Psoas muscle (tissue), 8 donors: ENCODE measurements around the gene OPA3. TPM values are rescaled to one million over a fixed set of nuclear protein-coding genes. Genes with fewer than 3 reads are reported as not detected.
A peak's percentile ranks its signal among the peaks of the same experiment; 100 is the strongest.

ENCODE experiments used
- ATAC-seq, 4 donors: fragments of 200-7000 bp; cut with Tn5 transposase; one replicate each; pipeline ENCODE4 v1.9.1; 2020; ENCODE audit warnings: moderate library complexity in 3 of 4, mild to moderate bottlenecking in 2 of 4
- DNase-seq, 2 donors: peaks; one replicate each; pipeline ENCODE4 v3.0.0-alpha.2; 2020
- H3K27ac ChIP-seq: fragments of 200-600 bp; one replicate; pipeline ENCODE4 v1.8.0; 2022
- H3K27me3 ChIP-seq, 3 donors: fragments of 200-600 bp in 1 of 3; one replicate each; pipeline versions ENCODE4 v1.6.1 to v1.8.0; 2013 to 2022; ENCODE audit warnings: low read length in 2 of 3, mild to moderate bottlenecking in 2 of 3, moderate library complexity in 1 of 3; ENCODE audit not compliant: insufficient read depth in 3 of 3
- H3K36me3 ChIP-seq, 2 donors: fragments of 200-600 bp in 1 of 2; one replicate each; pipeline versions ENCODE4 v1.6.1 to v1.8.0; 2013 to 2022; ENCODE audit warnings: low read depth in 1 of 2, mild to moderate bottlenecking in 1 of 2, moderate library complexity in 1 of 2; ENCODE audit not compliant: insufficient read depth in 1 of 2
- H3K4me1 ChIP-seq: fragments of 200-600 bp; one replicate; pipeline ENCODE4 v1.8.0; 2022
- H3K4me3 ChIP-seq: fragments of 200-600 bp; one replicate; pipeline ENCODE4 v1.8.0; 2022; ENCODE audit warnings: mild to moderate bottlenecking
- H3K9me3 ChIP-seq: fragments of 200-600 bp; one replicate; pipeline ENCODE4 v1.8.0; 2022
- WGBS, 3 donors: extraction: QIAGEN DNeasy Blood & Tissue Kit; methylation state at CpG; one replicate each; pipeline versions ENCODE4 v1.1.6 to v1.1.7; 2013; 5-methylcytosine and 5-hydroxymethylcytosine counted together
- intact Hi-C, 2 donors: fragments of 100-400 bp; cut with DNase I; formaldehyde crosslinking; loops; one replicate each; pipeline versions ENCODE4 v1.11.0 to v1.14.2; 2022
- polyA plus RNA-seq, 3 donors: library from polyadenylated mRNA; stranded (reverse); fragments of 200-250 nt; gene quantifications; one replicate each; pipeline ENCODE4 v1.2.3, GENCODE V29; 2013
- total RNA-seq, 4 donors: library from RNA; stranded (reverse); fragmentation: NEBNext Ultra II Directional in 2 of 4; extraction: Animal tissue kit (Norgen Biotek cat#: 25700) in 2 of 4; gene quantifications; one replicate each; pipeline versions ENCODE4 v1.2.1 to v1.2.4, GENCODE V29; 2021 to 2023
- TF ChIP-seq, protein P1 (sequence below): fragments of 200-600 bp; IDR thresholded peaks from one replicate; pipeline ENCODE4 v1.8.0; 2022; ENCODE audit warnings: antibody characterized with exemption
- donor health status: healthy with polysubstance abuse.
- donor health status: DM: no; HTN: no; CAD: no; lungs with moderate emphysema.
- donor health status: Bipolar disorder and iron deficiency.
- donor health status: healthy.
- donor health status: DM: yes; HTN: yes; CAD: no.
- donor health status: DM: no; HTN: no; CAD: no.
- donor health status: DM: no; HTN: no; CAD: no.
- donor health status: DM: yes; HTN: yes; CAD: no.

Gene OPA3
- total and polyA plus RNA-seq, 7 donors, result 9.1 to 27.6 (median 15.8) TPM

DNA sequence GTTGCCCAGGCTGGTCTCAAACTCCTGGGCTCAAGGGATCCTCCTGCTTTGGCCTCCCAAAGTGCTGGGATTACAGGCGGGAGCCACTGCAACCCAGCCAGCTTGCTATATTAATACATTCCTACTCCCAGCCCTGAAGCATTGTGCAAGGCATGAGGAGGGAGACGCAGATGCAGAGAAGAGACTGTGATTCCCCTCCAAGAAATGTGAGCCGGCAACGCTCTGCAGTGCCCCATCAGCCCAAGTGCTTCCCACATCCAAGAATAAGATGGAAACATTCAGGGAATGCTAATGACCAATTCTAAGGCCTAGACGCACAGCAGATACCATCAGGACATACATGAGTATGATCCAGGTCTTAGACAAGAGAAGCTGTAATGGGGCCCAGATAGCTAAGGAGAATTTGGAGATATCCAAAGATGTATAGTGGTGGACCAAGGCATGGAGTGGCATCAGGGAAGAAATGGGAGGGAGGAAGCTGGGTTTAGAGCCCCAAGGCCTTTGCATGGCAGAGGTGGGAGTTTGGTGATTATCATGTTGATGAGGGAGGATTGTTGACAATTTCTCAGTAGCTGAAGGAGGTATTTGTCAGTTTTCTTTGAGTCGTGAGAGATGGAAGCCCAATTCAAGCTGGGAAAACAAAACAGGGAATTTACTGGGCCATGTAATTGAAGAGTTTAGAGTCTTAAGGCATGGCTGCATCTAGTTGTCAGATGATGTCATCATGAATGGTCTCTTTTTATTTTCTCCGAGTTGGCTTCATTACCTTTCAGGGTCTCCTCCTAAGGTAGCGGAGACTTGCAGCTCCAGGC is 83.5 kb downstream of the OPA3 start:
- Histone ChIP-seq H3K27ac (no peak overlapping the region), H3K4me3 (no peak overlapping the region), H3K9me3 (no peaks in the 10 kb centered on the region), H3K27me3 (peaks cover 0 to 38% (median 2%) of the 10 kb centered on the region in 3 donors), H3K4me1 (peaks cover 9% of the 10 kb centered on the region), H3K36me3 (no peaks in the 10 kb centered on the region)
- TF ChIP-seq, protein P1, sequence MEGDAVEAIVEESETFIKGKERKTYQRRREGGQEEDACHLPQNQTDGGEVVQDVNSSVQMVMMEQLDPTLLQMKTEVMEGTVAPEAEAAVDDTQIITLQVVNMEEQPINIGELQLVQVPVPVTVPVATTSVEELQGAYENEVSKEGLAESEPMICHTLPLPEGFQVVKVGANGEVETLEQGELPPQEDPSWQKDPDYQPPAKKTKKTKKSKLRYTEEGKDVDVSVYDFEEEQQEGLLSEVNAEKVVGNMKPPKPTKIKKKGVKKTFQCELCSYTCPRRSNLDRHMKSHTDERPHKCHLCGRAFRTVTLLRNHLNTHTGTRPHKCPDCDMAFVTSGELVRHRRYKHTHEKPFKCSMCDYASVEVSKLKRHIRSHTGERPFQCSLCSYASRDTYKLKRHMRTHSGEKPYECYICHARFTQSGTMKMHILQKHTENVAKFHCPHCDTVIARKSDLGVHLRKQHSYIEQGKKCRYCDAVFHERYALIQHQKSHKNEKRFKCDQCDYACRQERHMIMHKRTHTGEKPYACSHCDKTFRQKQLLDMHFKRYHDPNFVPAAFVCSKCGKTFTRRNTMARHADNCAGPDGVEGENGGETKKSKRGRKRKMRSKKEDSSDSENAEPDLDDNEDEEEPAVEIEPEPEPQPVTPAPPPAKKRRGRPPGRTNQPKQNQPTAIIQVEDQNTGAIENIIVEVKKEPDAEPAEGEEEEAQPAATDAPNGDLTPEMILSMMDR, result no peak
- DNase-seq (no peak), ATAC-seq (no peak)
- 77 to 80% (median 79%) methylated on average over 8 of the region's 8 CpGs for WGBS, 3 donors
- intact Hi-C loops, result no loop called here

DNA sequence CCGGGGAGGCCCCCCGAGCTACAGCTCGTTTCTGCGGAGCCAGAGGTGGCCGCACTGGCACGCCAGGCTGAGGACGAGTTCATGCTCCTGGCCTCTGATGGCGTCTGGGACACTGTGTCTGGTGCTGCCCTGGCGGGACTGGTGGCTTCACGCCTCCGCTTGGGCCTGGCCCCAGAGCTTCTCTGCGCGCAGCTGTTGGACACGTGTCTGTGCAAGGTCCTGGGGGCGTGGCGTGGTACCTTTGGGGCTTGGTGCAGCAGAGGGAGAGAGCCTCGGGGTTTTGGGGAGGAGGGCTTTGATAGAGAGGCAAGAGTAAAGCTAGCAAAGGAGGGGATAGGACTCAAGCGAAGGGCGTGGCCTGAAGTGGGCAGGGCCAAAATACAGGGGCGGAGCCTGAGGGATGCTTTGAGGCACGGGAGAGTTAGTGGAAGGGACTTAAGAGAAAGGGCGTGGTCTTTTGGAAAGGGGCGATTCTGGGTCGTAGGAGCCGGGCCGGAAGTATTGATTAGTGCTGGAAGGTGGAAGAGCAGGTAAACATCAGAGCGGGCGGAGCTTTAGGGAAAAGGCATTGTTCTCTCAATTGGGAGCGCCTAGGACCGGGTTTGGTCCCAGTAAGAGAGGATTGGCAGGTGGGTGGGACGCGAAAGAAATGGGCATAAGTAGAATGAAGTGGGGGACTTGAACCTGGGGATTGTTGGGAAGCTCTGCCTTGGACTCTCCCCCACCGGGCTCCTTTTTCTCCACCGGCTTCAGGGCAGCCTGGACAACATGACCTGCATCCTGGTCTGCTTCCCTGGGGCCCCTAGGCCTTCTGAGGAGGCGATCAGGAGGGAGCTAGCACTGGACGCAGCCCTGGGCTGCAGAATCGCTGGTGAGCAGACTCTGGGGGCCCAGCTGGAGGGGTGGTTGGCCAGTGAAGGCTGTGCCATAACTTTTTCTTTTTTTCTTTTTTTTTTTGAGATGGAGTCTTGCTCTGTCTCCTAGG is 85.1 kb downstream of the OPA3 start:
- ATAC-seq (peak; percentile 31 to 57 (median 51)), DNase-seq (peak; percentile 62 to 80)
- H3K4me3 ChIP-seq, result peak overlapping the region; percentile 39
- TF ChIP-seq, protein P1, result no peak
- H3K4me1 ChIP-seq, result peaks cover 9% of the 10 kb centered on the region
- no peak overlapping the region for H3K27ac ChIP-seq
- intact Hi-C loops, result loop anchor here (1.0 to 10.0 kb wide), 3 partner anchors 20 to 175 kb away; partner anchors contain the start of gene CKM (in 1 of the 2)
- H3K27me3 ChIP-seq, result peaks cover 0 to 43% (median 2%) of the 10 kb centered on the region in 3 donors
- 8 to 10% (median 10%) methylated on average over 37 of the region's 37 CpGs for WGBS, 3 donors
- no peaks in the 10 kb centered on the region for H3K9me3 ChIP-seq
- H3K36me3 ChIP-seq, result no peaks in the 10 kb centered on the region

DNA sequence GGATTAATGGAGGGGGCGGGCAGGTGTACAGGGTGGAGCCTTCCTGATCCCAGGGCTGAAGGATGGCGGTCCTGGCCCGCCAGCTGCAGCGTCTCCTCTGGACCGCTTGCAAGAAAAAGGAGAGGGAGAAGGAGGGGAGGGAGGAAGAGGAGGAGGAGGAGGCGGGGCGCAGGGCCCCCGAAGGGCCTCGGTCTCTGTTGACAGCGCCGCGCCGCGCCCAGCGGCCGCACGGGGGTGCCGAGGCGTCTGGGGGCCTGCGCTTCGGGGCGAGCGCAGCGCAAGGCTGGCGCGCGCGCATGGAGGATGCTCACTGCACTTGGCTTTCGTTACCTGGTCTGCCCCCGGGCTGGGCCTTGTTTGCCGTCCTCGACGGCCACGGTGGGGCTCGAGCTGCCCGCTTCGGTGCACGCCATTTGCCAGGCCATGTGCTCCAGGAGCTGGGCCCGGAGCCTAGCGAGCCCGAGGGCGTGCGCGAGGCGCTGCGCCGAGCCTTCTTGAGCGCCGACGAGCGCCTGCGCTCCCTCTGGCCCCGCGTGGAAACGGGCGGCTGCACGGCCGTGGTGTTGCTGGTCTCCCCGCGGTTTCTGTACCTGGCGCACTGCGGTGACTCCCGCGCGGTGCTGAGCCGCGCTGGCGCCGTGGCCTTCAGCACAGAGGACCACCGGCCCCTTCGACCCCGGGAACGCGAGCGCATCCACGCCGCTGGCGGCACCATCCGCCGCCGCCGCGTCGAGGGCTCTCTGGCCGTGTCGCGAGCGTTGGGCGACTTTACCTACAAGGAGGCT is 86.0 kb downstream of the OPA3 start, which contains the start of gene PPM1N:
Gene PPM1N, plus strand, starts transcription at position 33 of the 785 bp plus-strand sequence. Its CDS starts 30 bp downstream, at position 63.
- Histone ChIP-seq H3K27ac (no peak within 1 kb of the TSS), H3K36me3 (no peaks in the 10 kb centered on the region), H3K27me3 (peaks cover 0 to 43% (median 2%) of the 10 kb centered on the region in 3 donors), H3K9me3 (no peaks in the 10 kb centered on the region), H3K4me1 (peaks cover 9% of the 10 kb centered on the region), H3K4me3 (peak within 1 kb of the TSS; percentile 52)
- ATAC-seq, result no peak
- intact Hi-C loops, result loop anchor here (1.0 to 10.0 kb wide), 3 partner anchors 21 to 174 kb away; partner anchors contain the start of gene CKM (in 1 of the 2)
- WGBS, 3 donors, result 1 to 2% (median 2%) methylated on average over 62 to 89 of the region's 89 CpGs
- TF ChIP-seq, protein P1, result no peak
- peak in 1 of 2 donors; percentile 66 for DNase-seq

DNA sequence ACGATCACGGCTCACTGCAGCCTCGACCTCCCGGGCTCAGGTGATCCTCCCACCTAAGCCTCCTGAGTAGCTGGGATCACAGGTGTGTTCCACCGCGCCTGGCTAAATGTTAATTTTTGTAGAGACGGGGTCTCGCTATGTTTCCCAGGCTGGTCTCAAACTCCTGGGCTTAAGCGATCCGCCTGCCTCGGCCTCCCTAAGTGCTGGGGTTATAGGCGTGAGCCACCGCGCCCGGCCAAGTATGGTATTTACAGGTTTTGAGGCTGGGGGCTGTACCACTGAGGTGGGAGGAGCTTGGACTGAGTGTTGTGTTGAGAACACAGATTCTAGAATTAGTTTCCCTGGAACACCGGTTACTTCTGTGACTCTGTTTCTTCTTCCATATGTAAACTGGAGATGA is 86.8 kb downstream of the OPA3 start:
- peaks cover 14% of the 10 kb centered on the region for H3K4me1 ChIP-seq
- no peak overlapping the region for H3K27ac ChIP-seq
- H3K4me3 ChIP-seq, result no peak overlapping the region
- ATAC-seq (no peak), DNase-seq (no peak)
- TF ChIP-seq, protein P1, result no peak
- no peaks in the 10 kb centered on the region for H3K9me3 ChIP-seq
- WGBS, 3 donors, result 23 to 29% (median 27%) methylated on average over 16 of the region's 16 CpGs
- intact Hi-C loops, result loop anchor here (5.0 to 10.0 kb wide), 2 partner anchors 170 to 173 kb away; partner anchors contain the start of gene CKM (in 1 of the 2)
- H3K36me3 ChIP-seq, result no peaks in the 10 kb centered on the region
- H3K27me3 ChIP-seq, result peaks cover 0 to 43% (median 2%) of the 10 kb centered on the region in 3 donors
